ENCODE measurements around the gene GRID1.

GRID1 gene

GRCh38 chr10:86073199-86073977 lies 293.2 kb downstream of the GRID1 start:
- DNase-seq: no peak

- DNase-seq: no peak
Measured at GRCh38 chr10:86072413-86072812, 294.2 kb downstream of the GRID1 start.

- no peak for DNase-seq
Measured at GRCh38 chr10:86071758-86072157, 294.8 kb downstream of the GRID1 start.

- no peak for DNase-seq
Measured at GRCh38 chr10:86071145-86071544, 295.4 kb downstream of the GRID1 start.

GRCh38 chr10:86070278-86070677 lies 296.3 kb downstream of the GRID1 start:
- no peak for DNase-seq

- DNase-seq: no peak
Measured at GRCh38 chr10:86068231-86069054, 298.2 kb downstream of the GRID1 start.

GRCh38 chr10:86067436-86068050 lies 299.1 kb downstream of the GRID1 start:
- DNase-seq: no peak

GRCh38 chr10:86066696-86067095 lies 299.9 kb downstream of the GRID1 start:
- no peak for DNase-seq

GRCh38 chr10:86065711-86066251 lies 300.8 kb downstream of the GRID1 start:
- DNase-seq: no peak

GRCh38 chr10:86064931-86065662 lies 301.5 kb downstream of the GRID1 start:
- DNase-seq: no peak

GRCh38 chr10:86064219-86064618 lies 302.4 kb downstream of the GRID1 start:
- no peak for DNase-seq

GRCh38 chr10:86063341-86063740 lies 303.3 kb downstream of the GRID1 start:
- no peak for DNase-seq

- DNase-seq: no peak
Measured at GRCh38 chr10:86062647-86063145, 303.9 kb downstream of the GRID1 start.

- DNase-seq: no peak
Measured at GRCh38 chr10:86062198-86062550, 304.4 kb downstream of the GRID1 start.

- no peak for DNase-seq
Measured at GRCh38 chr10:86061278-86062197, 305.1 kb downstream of the GRID1 start.

GRCh38 chr10:86060386-86061277 lies 306.0 kb downstream of the GRID1 start:
- no peak for DNase-seq

- DNase-seq: no peak
Measured at GRCh38 chr10:86059892-86060291, 306.7 kb downstream of the GRID1 start.

GRCh38 chr10:86058964-86059363 lies 307.6 kb downstream of the GRID1 start:
- no peak for DNase-seq

- DNase-seq: no peak
Measured at GRCh38 chr10:86057708-86058107, 308.9 kb downstream of the GRID1 start.

GRCh38 chr10:86056672-86057071 lies 309.9 kb downstream of the GRID1 start:
- no peak for DNase-seq

All from hematopoietic multipotent progenitor cell treated with erythropoietin and hydrocortisone succinate and interleukin-3 and kit ligand, for 8 days (in vitro differentiated cells).